B cell (primary cell): ENCODE measurements around the gene PPARD.

Experiments used
- CTCF ChIP-seq: fragments of 200-600 bp; IDR thresholded peaks from one replicate; pipeline ENCODE4 v1.8.0; 2022; ENCODE audit warnings: antibody characterized with exemption, mild to moderate bottlenecking
- EZH2 ChIP-seq: IDR thresholded peaks from 2 replicates; pipeline ENCODE4 v1.6.1; 2012; ENCODE audit warnings: borderline replicate concordance, low read depth, mild to moderate bottlenecking, moderate library complexity, low read length; ENCODE audit not compliant: insufficient read depth, poor library complexity, severe bottlenecking

GRCh38 chr6:35381132-35381531 is 38.8 kb downstream of the PPARD start:
- TF ChIP-seq CTCF (no peak), EZH2 (no peak)
